ENCODE measurements around the gene CNOT6L.

DNA sequence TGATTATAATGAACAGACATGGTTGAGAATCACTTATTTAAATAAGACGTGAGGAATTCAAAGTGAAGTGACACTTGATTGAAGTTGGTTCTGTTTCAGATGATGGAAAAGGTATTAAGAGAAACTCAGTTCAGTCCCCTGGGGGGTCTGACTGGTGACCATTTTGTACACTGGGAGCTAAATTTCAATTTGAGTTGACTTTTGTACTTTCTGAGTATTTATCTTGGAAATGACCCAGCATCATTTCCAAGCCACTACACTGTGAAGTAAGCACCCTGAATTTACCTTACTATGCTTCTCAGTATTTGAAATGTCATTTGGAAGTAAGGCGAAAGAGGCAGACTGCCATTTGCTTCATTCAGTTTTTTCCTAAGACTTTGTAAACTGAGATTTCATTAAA lies 73.4 kb downstream of the CNOT6L start:
- TF ChIP-seq, protein P1, sequence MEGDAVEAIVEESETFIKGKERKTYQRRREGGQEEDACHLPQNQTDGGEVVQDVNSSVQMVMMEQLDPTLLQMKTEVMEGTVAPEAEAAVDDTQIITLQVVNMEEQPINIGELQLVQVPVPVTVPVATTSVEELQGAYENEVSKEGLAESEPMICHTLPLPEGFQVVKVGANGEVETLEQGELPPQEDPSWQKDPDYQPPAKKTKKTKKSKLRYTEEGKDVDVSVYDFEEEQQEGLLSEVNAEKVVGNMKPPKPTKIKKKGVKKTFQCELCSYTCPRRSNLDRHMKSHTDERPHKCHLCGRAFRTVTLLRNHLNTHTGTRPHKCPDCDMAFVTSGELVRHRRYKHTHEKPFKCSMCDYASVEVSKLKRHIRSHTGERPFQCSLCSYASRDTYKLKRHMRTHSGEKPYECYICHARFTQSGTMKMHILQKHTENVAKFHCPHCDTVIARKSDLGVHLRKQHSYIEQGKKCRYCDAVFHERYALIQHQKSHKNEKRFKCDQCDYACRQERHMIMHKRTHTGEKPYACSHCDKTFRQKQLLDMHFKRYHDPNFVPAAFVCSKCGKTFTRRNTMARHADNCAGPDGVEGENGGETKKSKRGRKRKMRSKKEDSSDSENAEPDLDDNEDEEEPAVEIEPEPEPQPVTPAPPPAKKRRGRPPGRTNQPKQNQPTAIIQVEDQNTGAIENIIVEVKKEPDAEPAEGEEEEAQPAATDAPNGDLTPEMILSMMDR (IDR thresholded peaks at IDR 0.05): no peak
- no peak for TF ChIP-seq POLR2AphosphoS5 (IDR thresholded peaks at IDR 0.05)
